Kidney (tissue), 14 donors: ENCODE results near the gene HPRT1. TPM values are rescaled to one million over a fixed set of nuclear protein-coding genes. Genes with fewer than 3 reads are reported as not detected.

Experiments used
- DNase-seq, 5 donors: peaks; one replicate each; pipeline ENCODE4 v3.0.0-alpha.2; 2013 to 2020
- FAIRE-seq: peaks from 2 replicates; lab custom pipeline; 2012; peaks lifted over from hg19 to GRCh38; lab: Jason Lieb, UNC
- H3K27ac ChIP-seq, 2 donors: one replicate each; pipeline ENCODE4 v1.7.0; 2013; ENCODE audit warnings: low read depth in 2 of 2, low read length in 2 of 2, inconsistent platforms in 1 of 2
- H3K27me3 ChIP-seq: one replicate; pipeline ENCODE4 v1.7.1; 2013; ENCODE audit warnings: low read length, inconsistent platforms; ENCODE audit not compliant: control insufficient read depth, insufficient read depth
- H3K36me3 ChIP-seq, 3 donors: one replicate each; pipeline versions ENCODE4 v1.7.0 to v1.7.1; 2013; ENCODE audit warnings: low read length in 3 of 3, control low read depth in 1 of 3, inconsistent platforms in 1 of 3; ENCODE audit not compliant: insufficient read depth in 3 of 3, control insufficient read depth in 2 of 3
- H3K4me1 ChIP-seq, 3 donors: one replicate each; pipeline versions ENCODE4 v1.7.0 to v1.7.1; 2013; ENCODE audit warnings: low read length in 3 of 3, inconsistent platforms in 1 of 3, low read depth in 1 of 3; ENCODE audit not compliant: control insufficient read depth in 2 of 3, insufficient read depth in 2 of 3
- H3K4me3 ChIP-seq, 3 donors: one replicate each; pipeline versions ENCODE4 v1.7.0 to v1.8.1; 2013; ENCODE audit warnings: low read length in 3 of 3, control low read depth in 1 of 3, inconsistent platforms in 1 of 3
- H3K9ac ChIP-seq, 3 donors: one replicate each; pipeline versions ENCODE4 v1.7.0 to v1.7.1; 2013; ENCODE audit warnings: low read length in 3 of 3, control low read depth in 1 of 3, inconsistent platforms in 1 of 3
- H3K9me3 ChIP-seq, 3 donors: one replicate each; pipeline versions ENCODE4 v1.7.0 to v1.7.1; 2013; ENCODE audit warnings: low read length in 3 of 3, control low read depth in 1 of 3, inconsistent platforms in 1 of 3; ENCODE audit not compliant: control insufficient read depth in 2 of 3, insufficient read depth in 1 of 3
- intact Hi-C: fragments of 100-400 bp; cut with DNase I; formaldehyde crosslinking; loops from one replicate; pipeline ENCODE4 v1.11.1; 2022
- polyA plus RNA-seq: library from polyadenylated mRNA; stranded (reverse); fragments of 350-450 nt; fragmentation: Illumina TruSeq; extraction: RNeasy Lipid Tissue Mini Kit (QIAGEN cat#74804); gene quantifications from one replicate; pipeline ENCODE4 v1.2.3, GENCODE V29; 2014; ENCODE audit warnings: low read depth, low replicate concordance; ENCODE audit not compliant: insufficient read depth
- total RNA-seq: library from RNA; stranded (reverse); fragmentation: NEBNext Ultra II Directional; extraction: Animal tissue kit (Norgen Biotek cat#: 25700); gene quantifications from one replicate; pipeline ENCODE4 v1.2.1, GENCODE V29; 2021
- TF ChIP-seq, protein P1 (sequence below): IDR thresholded peaks from 3 replicates; pipeline ENCODE4 v1.5.1; 2012; ENCODE audit warnings: mild to moderate bottlenecking, moderate library complexity, borderline replicate concordance; ENCODE audit not compliant: insufficient read depth; ENCODE audit errors: extremely low read depth
- donor health status: control.
- donor health status: control.
- donor health status: control.
- donor health status: control.
- donor health status: control.
- donor health status: DM: yes; HTN: yes; CAD: no.
- donor health status: Normal renal cell carcinoma (clear cell type).

Gene HPRT1
- total and polyA plus RNA-seq, 2 donors from 2014 or later, result 57.8 to 75.0 TPM

DNA sequence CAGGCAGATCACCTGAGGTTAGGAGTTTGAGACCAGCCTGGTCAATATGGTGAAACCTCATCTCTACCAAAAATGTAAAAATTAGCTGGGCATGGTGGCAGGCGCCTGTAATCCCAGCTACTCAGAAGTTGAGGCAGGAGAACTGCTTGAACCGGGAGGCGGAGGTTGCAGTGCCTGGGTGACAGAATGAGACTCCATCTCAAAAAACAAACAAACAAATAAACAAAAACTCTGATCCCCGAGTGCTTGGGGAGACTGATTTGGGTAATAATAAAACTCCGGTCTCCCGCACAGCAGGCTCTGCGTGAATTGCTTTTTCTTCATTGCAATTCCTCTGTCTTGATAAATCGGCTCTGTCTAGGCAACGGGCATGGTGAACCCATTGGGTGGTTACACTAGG is 73.4 kb downstream of the HPRT1 start:
- H3K4me1 ChIP-seq, result no peaks in the 10 kb centered on the region
- DNase-seq (no peak), FAIRE-seq (no peak)
- H3K4me3 ChIP-seq, result no peak overlapping the region
- TF ChIP-seq, protein P1, sequence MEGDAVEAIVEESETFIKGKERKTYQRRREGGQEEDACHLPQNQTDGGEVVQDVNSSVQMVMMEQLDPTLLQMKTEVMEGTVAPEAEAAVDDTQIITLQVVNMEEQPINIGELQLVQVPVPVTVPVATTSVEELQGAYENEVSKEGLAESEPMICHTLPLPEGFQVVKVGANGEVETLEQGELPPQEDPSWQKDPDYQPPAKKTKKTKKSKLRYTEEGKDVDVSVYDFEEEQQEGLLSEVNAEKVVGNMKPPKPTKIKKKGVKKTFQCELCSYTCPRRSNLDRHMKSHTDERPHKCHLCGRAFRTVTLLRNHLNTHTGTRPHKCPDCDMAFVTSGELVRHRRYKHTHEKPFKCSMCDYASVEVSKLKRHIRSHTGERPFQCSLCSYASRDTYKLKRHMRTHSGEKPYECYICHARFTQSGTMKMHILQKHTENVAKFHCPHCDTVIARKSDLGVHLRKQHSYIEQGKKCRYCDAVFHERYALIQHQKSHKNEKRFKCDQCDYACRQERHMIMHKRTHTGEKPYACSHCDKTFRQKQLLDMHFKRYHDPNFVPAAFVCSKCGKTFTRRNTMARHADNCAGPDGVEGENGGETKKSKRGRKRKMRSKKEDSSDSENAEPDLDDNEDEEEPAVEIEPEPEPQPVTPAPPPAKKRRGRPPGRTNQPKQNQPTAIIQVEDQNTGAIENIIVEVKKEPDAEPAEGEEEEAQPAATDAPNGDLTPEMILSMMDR, result no peak
- no peaks in the 10 kb centered on the region for H3K9me3 ChIP-seq
- H3K9ac ChIP-seq, result no peak overlapping the region
- H3K36me3 ChIP-seq, result no peaks in the 10 kb centered on the region
- intact Hi-C loops, result no loop called here
- H3K27me3 ChIP-seq, result no peaks in the 10 kb centered on the region
- no peak overlapping the region for H3K27ac ChIP-seq

DNA sequence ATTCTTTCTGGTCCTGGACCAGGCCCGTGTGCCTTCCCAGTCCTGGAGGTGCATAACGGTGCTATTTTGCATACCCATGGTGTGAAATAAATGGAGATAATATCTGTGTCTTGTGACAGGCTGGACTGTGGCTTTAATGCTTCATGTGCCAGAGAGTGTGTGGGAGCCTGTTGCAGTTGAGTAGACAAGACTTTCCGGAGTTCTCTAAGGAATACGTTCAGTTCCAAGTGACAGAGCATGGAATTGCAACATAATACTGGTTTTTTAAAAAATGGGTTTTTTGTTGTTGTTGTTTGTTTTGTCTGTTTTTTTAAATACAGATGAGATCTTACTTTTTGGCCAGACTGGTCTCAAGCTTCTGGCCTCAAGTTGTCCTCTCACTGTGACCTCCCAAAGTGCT is 74.0 kb downstream of the HPRT1 start:
- TF ChIP-seq, protein P1, result no peak
- H3K27me3 ChIP-seq, result no peaks in the 10 kb centered on the region
- intact Hi-C loops, result no loop called here
- no peaks in the 10 kb centered on the region for H3K36me3 ChIP-seq
- H3K9me3 ChIP-seq, result no peaks in the 10 kb centered on the region
- H3K4me3 ChIP-seq, result no peak overlapping the region
- no peak overlapping the region for H3K27ac ChIP-seq
- FAIRE-seq, result no peak
- no peaks in the 10 kb centered on the region for H3K4me1 ChIP-seq
- H3K9ac ChIP-seq, result no peak overlapping the region
- peak in 2 of 5 donors; percentile 40 to 52 for DNase-seq

DNA sequence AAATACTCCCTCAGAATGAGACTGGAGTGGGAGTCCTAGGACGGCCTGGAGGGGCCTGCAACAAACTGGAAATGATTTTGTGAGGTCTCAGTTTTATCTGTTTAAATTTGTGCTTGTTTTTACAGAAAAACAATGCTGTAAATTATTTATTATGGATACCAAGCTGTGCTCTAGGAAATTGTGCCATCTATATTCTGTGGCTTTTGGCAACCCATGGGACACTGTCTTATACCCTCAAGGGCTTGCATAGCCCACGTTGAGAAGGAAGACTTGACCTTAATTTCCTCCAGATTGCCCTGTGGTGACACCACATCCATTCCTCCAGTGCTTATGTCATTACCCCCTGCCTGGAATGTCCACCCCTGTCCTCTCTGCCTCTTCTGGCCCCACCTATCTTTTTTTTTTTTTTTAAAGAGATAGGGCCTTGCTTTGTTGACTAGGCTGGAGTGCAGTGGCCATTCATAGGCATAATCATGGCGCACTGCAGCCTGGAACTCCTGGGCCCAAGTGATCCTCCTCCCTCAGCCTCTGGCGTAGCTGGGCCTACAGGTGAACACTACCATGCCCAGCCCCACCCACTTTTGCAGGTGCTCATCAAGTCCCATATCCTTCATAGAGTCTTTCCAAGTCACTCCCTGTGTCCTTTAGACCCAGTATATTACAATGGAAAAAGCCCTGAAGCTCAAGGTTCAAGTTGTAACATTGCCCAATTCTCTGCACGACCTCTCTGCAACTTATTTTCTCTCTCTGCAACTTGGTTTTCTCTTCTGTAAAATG is 77.4 kb downstream of the HPRT1 start:
- Histone ChIP-seq H3K27ac (peak overlapping the region in 1 of 2 donors; percentile 36), H3K27me3 (peaks cover 3% of the 10 kb centered on the region), H3K36me3 (no peaks in the 10 kb centered on the region), H3K4me3 (no peak overlapping the region), H3K4me1 (no peaks in the 10 kb centered on the region), H3K9ac (no peak overlapping the region), H3K9me3 (no peaks in the 10 kb centered on the region)
- intact Hi-C loops, result no loop called here
- TF ChIP-seq, protein P1, result no peak
- no peak for FAIRE-seq
- DNase-seq, result no peak

DNA sequence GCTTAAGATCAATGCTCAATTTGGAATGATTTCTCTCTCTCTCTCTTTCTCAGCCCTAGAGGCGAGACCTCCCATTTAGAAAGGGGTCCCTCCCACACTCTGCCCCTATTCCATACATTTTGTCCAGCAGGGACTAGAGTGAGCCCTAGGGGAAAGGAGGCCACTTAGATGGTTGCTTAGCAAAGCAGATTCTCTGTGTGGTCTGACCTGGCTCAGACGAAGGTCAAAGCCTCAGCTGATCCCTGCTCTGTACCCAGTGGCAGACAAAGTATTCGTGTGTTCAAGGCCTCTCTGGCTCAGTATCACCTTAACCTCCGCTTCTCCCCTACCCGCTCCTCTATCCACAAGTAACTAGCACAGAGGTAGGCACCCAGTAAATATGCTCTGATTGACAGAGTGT is 78.4 kb downstream of the HPRT1 start:
- Histone ChIP-seq H3K36me3 (no peaks in the 10 kb centered on the region), H3K9me3 (no peaks in the 10 kb centered on the region), H3K9ac (no peak overlapping the region), H3K4me1 (peaks cover 0 to under 1% (median 0%) of the 10 kb centered on the region in 3 donors), H3K4me3 (no peak overlapping the region), H3K27ac (no peak overlapping the region), H3K27me3 (peaks cover 3% of the 10 kb centered on the region)
- TF ChIP-seq, protein P1, result no peak
- intact Hi-C loops, result no loop called here
- DNase-seq (no peak), FAIRE-seq (no peak)
